Kidney epithelial cell (primary cell): ENCODE measurements around the gene AGBL4. TPM values are rescaled to one million over a fixed set of nuclear protein-coding genes. Genes with fewer than 3 reads are reported as not detected.
"Not testable (repeated sequence)": the region's sequence is repeated elsewhere in the genome, so short reads cannot be mapped to it uniquely, and the experiment has no call there.

Source experiments
- DNase-seq: peaks from one replicate; pipeline ENCODE4 v3.0.0-alpha.2; 2010; ENCODE audit warnings: low read depth
- H3K27me3 ChIP-seq: 2 replicates; pipeline ENCODE4 v1.6.0; 2011; ENCODE audit warnings: low read length; ENCODE audit not compliant: control insufficient read depth, insufficient read depth
- H3K36me3 ChIP-seq: 2 replicates; pipeline ENCODE4 v1.5.1; 2011; ENCODE audit warnings: low read length; ENCODE audit not compliant: control insufficient read depth, insufficient read depth
- H3K4me3 ChIP-seq: 2 replicates; pipeline ENCODE4 v1.5.1; 2011; ENCODE audit warnings: low read depth, mild to moderate bottlenecking, control low read depth, low read length
- total RNA-seq: library from RNA; depleted of rRNA; stranded (reverse); fragments of >200 nt; gene quantifications from 2 replicates; pipeline ENCODE4 v1.2.3, GENCODE V29; 2015
- TF ChIP-seq, protein P1 (sequence below): IDR thresholded peaks from 2 replicates; pipeline ENCODE4 v1.5.1; 2011; ENCODE audit warnings: mild to moderate bottlenecking, moderate library complexity, low read length, control low read depth, inconsistent platforms; ENCODE audit not compliant: insufficient read depth, poor library complexity, severe bottlenecking

Gene AGBL4
- total RNA-seq, 1 donor from 2014 or later: not detected

DNA sequence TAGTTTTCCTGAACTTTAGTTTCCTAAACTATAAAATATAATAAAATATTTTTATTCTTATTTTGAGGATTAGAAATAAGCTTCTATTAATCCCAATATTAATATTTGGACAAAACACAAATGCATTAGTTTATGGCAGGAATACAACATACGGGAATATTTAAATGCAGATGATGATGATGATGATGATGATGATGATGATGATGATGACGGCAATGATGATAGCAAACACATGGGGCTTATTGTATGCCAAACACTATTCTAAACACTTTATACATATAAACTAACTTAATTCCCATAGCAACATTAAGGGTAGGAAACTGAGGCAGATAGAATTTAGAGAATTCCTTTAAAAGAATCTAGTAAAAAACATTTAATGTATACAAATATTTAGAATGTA lies 705.5 kb downstream of the AGBL4 start:
- Histone ChIP-seq H3K27me3 (no peaks in the 10 kb centered on the region), H3K4me3 (no peak overlapping the region), H3K36me3 (no peaks in the 10 kb centered on the region)
- TF ChIP-seq, protein P1, sequence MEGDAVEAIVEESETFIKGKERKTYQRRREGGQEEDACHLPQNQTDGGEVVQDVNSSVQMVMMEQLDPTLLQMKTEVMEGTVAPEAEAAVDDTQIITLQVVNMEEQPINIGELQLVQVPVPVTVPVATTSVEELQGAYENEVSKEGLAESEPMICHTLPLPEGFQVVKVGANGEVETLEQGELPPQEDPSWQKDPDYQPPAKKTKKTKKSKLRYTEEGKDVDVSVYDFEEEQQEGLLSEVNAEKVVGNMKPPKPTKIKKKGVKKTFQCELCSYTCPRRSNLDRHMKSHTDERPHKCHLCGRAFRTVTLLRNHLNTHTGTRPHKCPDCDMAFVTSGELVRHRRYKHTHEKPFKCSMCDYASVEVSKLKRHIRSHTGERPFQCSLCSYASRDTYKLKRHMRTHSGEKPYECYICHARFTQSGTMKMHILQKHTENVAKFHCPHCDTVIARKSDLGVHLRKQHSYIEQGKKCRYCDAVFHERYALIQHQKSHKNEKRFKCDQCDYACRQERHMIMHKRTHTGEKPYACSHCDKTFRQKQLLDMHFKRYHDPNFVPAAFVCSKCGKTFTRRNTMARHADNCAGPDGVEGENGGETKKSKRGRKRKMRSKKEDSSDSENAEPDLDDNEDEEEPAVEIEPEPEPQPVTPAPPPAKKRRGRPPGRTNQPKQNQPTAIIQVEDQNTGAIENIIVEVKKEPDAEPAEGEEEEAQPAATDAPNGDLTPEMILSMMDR: no peak
- DNase-seq: no peak

- no peak overlapping the region for H3K4me3 ChIP-seq
- H3K27me3 ChIP-seq: no peaks in the 10 kb centered on the region
- H3K36me3 ChIP-seq: no peaks in the 10 kb centered on the region
- no peak for DNase-seq
- TF ChIP-seq, protein P1: no peak
Measured at GRCh38 chr1:49307457-49307856, 716.3 kb downstream of the AGBL4 start.

DNA sequence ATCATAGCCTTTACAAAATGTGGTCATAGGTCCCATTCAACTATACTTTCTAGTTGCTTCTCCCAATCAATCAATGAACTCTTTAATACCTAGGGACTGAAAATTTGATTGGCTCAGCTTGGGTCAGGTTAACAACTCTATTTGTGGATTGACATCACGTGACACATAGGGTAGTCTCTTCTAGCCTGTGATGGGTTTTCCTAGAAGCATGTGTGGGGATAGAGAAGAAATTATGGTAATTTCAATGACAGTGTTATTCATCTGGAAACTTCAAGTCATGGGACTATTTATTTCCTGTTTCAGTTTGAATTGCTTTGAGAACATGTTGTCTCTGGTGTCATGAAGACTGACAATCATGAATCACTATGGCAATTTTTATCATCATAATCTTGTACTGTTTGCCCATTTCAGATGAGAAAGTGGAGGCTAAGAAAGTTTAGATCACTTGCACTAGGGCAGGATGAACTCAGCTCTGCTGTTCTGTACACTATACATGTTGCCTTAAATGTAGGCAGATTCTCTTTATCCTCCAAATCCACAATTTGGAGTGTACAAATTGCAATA lies 717.2 kb downstream of the AGBL4 start:
- no peaks in the 10 kb centered on the region for H3K36me3 ChIP-seq
- H3K27me3 ChIP-seq: no peaks in the 10 kb centered on the region
- DNase-seq: no peak
- TF ChIP-seq, protein P1: no peak
- no peak overlapping the region for H3K4me3 ChIP-seq

DNA sequence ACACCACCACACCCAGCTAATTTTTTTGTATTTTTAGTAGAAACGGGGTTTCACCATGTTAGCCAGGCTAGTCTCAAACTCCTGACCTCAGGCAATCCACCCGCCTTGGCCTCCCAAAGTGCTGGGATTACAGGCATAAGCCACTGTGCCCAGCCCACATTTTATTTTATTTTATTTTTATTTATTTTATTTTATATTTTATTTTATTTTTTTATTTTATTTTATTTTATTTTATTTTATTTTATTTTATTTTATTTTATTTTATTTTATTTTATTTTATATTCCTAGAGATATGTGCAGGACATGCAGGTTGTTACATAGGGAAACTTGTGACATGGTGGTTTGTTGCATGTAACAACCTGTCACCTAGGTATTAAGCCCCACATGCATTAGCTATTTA lies 721.4 kb downstream of the AGBL4 start:
- DNase-seq, H3K4me3 ChIP-seq, H3K36me3 ChIP-seq, H3K27me3 ChIP-seq: not testable (repeated sequence)

GRCh38 chr1:49298304-49298703 lies 725.5 kb downstream of the AGBL4 start:
- Histone ChIP-seq H3K27me3 (no peaks in the 10 kb centered on the region), H3K4me3 (no peak overlapping the region), H3K36me3 (no peaks in the 10 kb centered on the region)
- TF ChIP-seq, protein P1: no peak
- no peak for DNase-seq

DNA sequence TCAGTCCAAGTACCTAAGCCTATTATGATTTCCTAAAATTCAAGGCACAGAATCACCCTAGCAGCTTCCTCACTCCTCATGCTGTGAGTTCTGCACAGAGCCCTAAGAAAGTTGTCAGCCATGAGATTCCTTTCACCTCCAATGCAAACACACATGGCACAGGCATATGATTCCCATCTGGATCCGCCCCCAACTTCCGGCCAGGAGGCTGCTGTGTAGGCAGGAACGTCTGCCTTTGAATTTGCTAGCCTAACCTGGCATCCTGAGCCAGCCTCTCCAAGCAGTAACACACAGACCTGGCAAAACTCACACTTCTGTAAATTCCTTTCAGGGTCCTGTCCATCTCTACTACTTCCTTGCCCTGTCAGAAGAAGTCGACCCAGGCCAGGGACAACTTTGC lies 726.0 kb downstream of the AGBL4 start:
- DNase-seq: no peak
- no peaks in the 10 kb centered on the region for H3K27me3 ChIP-seq

More for the DNA sequence above, 726.0 kb downstream of the AGBL4 start:
- TF ChIP-seq, protein P1: no peak
- H3K4me3 ChIP-seq: no peak overlapping the region
- no peaks in the 10 kb centered on the region for H3K36me3 ChIP-seq
